NCI-H1930 (cell line): Measurements from ENCODE around the gene SLMAP.

Source experiments
- DNase-seq, 2 experiments: peaks; one replicate each; lab custom pipeline; 2025; lab: John Stamatoyannopoulos, UW

Gene SLMAP

DNA sequence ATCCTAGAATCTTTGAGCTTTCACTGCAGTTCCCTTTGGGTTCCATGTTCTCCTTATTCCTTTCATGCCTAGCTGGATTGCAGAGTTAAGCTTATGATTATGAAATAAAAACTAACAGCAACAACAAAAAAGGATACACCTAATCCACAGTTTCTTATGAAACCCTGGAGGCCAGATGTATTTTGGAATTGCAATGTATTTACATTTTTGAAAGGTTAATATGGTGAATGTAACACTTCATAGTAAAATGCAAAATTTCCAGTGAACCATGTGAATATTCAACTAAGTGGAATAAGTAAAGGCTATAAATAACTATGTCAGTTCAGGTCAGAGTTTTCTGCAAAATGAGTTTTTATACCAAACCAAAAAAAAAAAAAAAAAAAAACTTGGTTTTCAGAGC lies 186.3 kb downstream of the SLMAP start:
- DNase-seq = no peak

GRCh38 chr3:57942872-57943283 lies 186.8 kb downstream of the SLMAP start:
- DNase-seq = no peak

GRCh38 chr3:57943525-57944495 lies 187.7 kb downstream of the SLMAP start:
- no peak for DNase-seq

DNA sequence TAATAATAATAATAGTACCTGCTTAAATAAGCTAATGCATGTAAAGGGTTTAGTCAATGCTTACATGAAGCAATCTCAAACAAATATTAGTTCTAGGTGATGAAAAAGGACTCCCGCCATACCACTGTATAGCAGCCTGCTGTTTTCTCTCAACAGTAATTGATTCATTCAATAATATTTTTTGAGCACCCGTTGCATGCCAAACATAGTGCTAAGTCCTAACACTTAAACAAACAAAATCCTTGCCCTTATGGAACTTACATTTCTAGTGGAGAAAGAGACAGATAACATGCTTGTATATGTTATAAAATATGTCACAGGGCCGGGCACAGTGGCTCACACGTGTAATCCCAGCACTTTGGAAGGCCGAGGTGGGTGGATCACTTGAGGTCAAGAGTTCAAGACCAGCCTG lies 190.9 kb downstream of the SLMAP start:
- DNase-seq = no peak

DNA sequence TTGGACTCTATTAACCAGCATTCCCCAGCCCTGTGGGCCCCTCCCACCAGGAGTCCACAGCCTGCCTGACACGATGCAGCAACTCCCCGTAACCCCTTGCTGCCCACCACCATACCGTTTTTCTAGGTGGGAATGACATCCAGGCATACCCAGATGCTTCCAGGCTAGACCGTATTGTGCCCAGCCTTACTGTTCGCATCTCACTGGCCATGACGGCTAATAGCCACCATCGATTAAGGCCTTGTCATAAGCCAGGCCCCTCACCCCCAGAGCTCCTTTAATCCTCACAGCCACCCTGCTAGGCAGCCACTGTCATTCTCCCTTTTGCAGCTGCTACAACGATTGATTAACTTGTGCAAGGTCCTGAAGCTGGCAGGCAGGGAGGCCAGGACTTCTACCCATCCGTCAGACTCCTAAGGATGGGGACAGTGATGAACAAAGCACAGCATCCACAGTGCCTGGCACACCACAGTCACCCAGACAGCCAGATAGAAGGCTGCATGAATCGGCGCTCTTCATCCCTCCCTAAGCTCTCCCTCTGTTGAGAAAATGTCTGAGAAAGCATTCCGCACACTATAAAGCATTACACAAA lies 192.1 kb downstream of the SLMAP start:
- DNase-seq = no peak

DNA sequence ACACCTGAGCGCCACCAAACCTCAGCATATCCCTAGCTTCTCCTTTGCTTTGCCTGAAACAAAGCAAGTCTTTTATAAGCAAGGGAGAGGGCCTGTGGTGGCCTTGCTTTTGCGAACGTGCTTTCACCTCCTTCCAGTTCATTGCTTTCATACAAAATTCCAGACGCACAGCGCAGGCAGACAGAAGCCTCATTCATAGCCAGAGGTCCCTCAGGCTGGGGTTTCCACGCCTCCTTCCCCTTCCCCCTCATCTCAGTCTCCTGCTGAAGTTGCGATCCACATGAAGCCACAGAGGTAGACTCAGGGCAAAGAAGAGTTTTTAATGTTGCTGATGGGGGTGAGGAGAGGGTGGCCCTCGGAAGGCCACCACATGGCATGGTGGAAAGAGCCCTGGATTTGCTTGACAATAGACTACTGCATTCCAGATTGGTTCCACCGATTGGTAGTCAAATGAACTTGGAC lies 192.7 kb downstream of the SLMAP start:
- DNase-seq = no peak

GRCh38 chr3:57949344-57949743 lies 193.2 kb downstream of the SLMAP start:
- DNase-seq = no peak

DNA sequence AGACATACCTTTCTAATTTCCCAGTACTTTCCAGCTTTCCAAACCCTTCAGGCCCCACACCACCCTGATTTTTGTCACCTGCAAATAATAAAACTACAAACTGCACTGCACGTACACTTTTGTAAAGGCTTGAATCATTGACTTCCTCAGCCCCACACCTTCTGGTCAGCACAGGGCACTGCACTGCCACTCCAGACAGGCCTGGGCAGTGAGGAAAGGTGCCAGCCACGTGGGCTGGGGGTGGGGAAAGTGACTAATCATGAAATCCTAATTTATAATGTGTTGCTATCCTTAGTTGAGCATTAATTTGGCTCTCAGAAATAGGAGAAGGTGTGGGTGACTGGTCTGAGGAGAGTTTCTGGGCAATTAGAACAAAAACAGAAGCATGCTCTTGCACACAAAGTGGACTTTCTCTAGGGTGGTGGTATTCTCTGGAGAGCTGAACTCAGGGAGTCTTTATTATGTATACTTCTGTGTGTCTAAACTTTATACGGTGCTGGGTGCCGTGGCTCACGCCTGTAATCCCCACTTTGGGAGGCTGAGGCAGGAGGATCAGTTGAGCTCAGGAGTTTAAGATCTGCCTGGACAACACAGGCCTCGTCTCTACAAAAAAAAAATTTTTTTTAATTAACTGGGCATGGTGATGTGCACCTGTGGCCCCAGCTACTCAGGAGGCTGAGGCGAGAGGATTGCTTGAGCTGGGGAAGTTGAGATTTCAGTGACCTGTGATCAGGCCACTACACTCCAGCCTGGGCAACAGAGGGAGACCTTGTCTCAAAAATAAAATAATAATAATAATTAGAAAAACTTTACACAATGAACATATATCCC lies 193.9 kb downstream of the SLMAP start:
- no peak for DNase-seq

DNA sequence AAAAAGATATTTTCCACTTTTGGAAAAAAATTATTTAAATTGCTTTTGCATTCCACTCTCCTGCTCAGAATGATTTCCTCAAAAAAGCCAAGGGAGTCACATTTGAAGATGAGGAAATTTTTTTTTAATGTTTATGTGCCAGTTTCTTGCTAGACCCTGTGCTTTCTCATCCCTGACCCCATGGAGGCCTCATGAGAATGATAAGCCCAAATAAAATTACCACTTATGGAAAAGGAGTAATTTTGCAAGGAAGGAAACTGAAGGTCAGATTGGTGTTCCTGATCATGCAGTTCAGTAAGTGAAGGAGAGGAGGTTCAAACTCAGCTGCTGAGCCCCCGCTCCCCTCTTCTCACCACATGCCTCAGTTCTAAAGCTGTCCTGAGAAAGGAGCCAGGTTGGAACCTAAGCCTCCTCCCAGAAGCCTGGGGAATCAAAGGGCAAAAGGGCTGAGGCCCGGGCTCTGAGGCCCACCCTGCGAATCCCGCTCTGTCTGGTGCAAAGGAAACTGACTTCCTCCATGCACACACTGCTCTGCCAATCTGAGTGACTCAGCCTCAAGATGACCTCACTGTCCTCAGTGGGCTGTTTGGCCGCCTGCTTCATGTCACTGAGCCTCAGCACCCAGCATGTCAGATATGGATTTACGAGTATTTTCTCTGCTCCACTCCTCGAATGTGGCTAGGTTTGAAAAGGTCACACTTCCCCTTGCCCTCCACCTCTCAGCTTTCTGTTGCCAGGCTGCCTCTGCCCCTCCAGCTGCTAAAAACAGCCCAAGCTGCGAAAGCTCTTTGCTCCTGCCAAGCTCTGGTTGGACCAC lies 195.2 kb downstream of the SLMAP start:
- DNase-seq = no peak

DNA sequence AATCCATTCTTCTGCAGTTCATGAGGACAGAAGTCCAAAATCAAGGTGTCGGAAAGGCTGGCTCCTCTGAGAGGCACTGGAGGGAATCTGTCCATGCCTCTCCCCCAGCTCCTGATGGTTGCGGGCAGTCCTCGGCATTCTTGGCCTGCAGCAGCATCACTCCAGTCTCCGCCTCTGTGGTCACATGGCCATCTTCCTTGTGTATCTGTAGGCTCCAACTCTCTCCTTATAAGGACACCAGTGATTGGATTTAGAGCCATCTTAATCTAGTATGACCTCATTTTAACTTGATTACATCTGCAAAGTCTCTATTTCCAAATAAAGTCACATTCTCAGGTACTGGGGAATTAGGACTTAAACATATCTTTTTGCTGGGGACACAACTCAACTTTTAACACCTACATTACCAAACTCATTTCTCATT lies 196.1 kb downstream of the SLMAP start:
- DNase-seq = no peak

DNA sequence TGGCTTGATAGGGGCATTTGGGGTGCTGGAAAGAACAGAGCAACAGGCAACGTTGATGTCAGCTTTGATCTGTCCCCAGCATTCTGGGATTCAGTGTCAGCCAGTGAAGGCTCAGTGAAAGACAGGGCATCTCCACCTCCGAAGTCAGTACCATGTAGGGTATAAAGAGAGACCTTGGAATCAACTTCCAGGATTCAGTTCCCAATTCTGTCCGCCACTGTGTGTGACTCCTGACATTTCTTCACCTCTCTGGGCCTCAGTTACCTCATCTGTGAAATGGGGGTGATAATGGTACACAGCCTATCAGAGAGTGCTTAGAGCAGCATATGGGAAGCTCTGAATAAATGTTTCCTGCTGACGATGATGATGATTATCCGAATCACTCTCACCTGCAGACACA lies 196.5 kb downstream of the SLMAP start:
- no peak for DNase-seq

GRCh38 chr3:57953576-57953975 lies 197.5 kb downstream of the SLMAP start:
- no peak for DNase-seq

- no peak for DNase-seq
Observed at GRCh38 chr3:57956119-57956832, 200.2 kb downstream of the SLMAP start.

DNA sequence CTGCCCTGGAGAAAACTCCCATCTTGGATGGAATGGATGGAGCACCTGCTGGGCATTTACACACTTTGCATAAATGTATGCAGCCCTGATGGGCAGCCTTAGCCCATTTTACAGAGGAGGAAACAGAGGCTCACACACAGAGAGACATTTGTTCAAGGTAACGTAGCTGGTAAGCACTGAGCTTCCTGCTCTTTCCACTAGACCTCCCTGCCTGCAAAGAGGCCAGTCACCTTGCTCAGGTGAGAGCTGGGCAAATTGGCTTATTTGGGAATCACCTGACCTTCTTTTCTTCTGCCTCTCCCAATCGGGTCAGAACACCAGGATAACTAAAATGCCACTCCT lies 200.7 kb downstream of the SLMAP start:
- no peak for DNase-seq

DNA sequence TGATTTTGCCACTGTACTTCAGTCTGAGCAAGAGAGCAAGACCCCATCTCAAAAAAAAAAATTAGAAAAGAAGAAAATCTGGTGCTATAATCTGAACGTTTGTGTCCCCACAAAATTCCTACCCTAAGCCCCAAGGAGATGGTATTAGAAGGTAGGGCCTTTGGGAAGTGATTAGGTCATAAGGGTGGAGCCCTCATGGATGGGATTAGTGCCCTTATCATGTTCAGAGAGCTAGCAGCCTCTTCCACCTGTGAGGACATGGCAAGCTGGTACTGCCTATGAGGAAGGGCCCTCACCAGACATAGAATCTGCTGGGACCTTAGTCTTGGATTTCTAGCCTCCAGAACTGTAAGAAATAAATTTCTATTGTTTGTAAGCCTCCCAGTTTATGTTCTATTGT lies 201.7 kb downstream of the SLMAP start:
- no peak for DNase-seq

DNA sequence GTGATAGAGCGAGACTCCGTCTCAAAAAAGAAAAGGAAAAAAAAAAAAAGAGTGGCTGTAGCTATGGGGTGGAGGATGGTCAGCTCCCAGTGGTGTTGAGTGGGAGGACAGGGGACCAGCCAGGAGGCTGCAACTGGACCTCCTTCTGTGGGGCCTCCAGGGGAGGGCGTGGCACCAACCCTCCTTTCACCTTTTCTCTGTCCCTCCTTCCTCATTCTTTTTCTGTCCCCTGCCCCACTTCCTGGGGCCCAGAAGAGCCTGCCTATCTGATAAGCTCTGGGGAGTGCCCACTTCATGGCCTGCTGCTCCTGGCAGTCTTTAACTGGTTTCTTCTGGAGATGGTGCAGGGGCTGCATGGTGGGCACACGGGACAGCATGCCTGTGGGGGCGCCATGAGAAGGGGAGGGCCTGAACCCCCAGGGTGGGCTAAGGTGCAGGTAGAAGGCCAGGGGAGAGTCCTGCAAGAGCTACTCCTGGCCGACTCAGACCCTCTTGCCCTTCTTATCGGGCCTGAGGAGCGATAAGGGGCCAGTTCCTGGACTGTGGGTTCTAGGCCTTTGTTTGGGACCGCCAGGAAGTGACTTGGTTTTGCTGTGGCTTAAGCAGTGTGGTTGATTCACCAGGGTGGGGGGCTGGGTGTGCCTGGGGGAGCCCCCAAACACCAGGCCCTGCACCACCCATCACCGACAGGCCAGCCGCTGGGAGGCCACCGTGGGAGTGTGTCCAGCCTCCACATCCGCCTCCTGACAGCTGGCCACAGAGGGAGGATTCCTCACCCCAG lies 202.7 kb downstream of the SLMAP start:
- no peak for DNase-seq

- DNase-seq = no peak
Observed at GRCh38 chr3:57959423-57960173, 203.5 kb downstream of the SLMAP start.

DNA sequence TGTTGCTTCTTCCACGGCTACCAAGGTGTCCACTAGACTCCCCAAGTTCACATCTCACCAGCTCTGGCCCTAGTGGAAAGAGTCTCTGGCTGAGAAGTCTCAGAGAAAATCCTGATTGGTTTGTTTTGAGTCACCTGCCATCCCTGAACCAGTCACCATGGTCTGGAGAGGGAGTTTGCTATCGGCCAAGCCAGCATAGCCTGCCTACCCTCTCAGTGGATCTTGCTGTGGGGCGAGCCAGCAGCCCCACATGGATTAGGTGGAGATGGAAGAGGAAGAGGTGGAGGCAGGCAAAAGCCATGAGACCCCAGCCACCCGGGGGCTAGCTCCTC lies 204.0 kb downstream of the SLMAP start:
- DNase-seq = no peak

- DNase-seq = no peak
Observed at GRCh38 chr3:57961177-57961827, 205.2 kb downstream of the SLMAP start.
